Spleen (tissue), 11 donors: ENCODE measurements around the gene PTPRT. TPM values are rescaled to one million over a fixed set of nuclear protein-coding genes. Genes with fewer than 3 reads are reported as not detected.
A peak's percentile ranks its signal among the peaks of the same experiment; 100 is the strongest.

Experiments used
- DNase-seq: peaks from one replicate; pipeline ENCODE4 v3.0.0-alpha.2; 2020
- H3K27ac ChIP-seq, 8 donors: fragments of 200-600 bp; sonication (generic) in 7 of 8; 1 replicate in 4 of 8; 2 replicates in 4 of 8; pipeline versions ENCODE4 v1.5.0 to v1.8.0; 2016 to 2021; ENCODE audit warnings: inconsistent platforms in 4 of 8, mild to moderate bottlenecking in 4 of 8, moderate library complexity in 1 of 8
- H3K27me3 ChIP-seq, 7 donors: fragments of 200-600 bp; sonication (generic) in 6 of 7; replicated peaks in 1 of 7; 1 replicate in 4 of 7; 2 replicates in 3 of 7; pipeline versions ENCODE4 v1.5.0 to v1.8.0; 2016 to 2021; ENCODE audit warnings: inconsistent platforms in 3 of 7, mild to moderate bottlenecking in 1 of 7
- H3K36me3 ChIP-seq, 6 donors: fragments of 200-600 bp; sonication (generic) in 5 of 6; 1 replicate in 4 of 6; 2 replicates in 2 of 6; pipeline versions ENCODE4 v1.5.0 to v1.8.0; 2016 to 2021; ENCODE audit warnings: inconsistent platforms in 2 of 6
- H3K4me1 ChIP-seq, 6 donors: fragments of 200-600 bp; sonication (generic) in 5 of 6; 1 replicate in 3 of 6; 2 replicates in 3 of 6; pipeline versions ENCODE4 v1.5.0 to v1.8.0; 2016 to 2021; ENCODE audit warnings: inconsistent platforms in 3 of 6
- H3K4me3 ChIP-seq, 8 donors: fragments of 200-600 bp; sonication (generic) in 7 of 8; 1 replicate in 4 of 8; 2 replicates in 4 of 8; pipeline versions ENCODE4 v1.5.0 to v1.8.0; 2016 to 2021; ENCODE audit warnings: inconsistent platforms in 4 of 8, mild to moderate bottlenecking in 4 of 8, moderate library complexity in 2 of 8
- H3K9me3 ChIP-seq, 8 donors: fragments of 200-600 bp; sonication (generic) in 7 of 8; 1 replicate in 4 of 8; 2 replicates in 4 of 8; pipeline versions ENCODE4 v1.5.0 to v1.8.0; 2016 to 2021; ENCODE audit warnings: inconsistent platforms in 4 of 8
- POLR2A ChIP-seq, 3 donors: fragments of 450-650 bp; IDR thresholded peaks; one replicate each; pipeline ENCODE4 v1.5.1; 2017; ENCODE audit warnings: antibody characterized with exemption in 3 of 3, mild to moderate bottlenecking in 1 of 3
- POLR2AphosphoS5 ChIP-seq, 3 donors: sonication (generic); formaldehyde crosslinking; IDR thresholded peaks; one replicate each; pipeline ENCODE4 v1.5.1; 2017; ENCODE audit warnings: antibody characterized with exemption in 3 of 3
- WGBS, 5 donors: extraction: QIAGEN DNeasy Blood & Tissue Kit in 3 of 5; methylation state at CpG; one replicate each; pipeline versions ENCODE4 v1.1.5 to v1.1.7; 2013 to 2018; 5-methylcytosine and 5-hydroxymethylcytosine counted together
- intact Hi-C: fragments of 100-400 bp; cut with DNase I; formaldehyde crosslinking; loops from one replicate; pipeline ENCODE4 v1.15.0; 2023; ENCODE audit warnings: low total_unique reads
- polyA plus RNA-seq, 3 donors: library from polyadenylated mRNA; stranded (reverse); fragments of 200-250 nt; gene quantifications; one replicate each; pipeline ENCODE4 v1.2.1, GENCODE V29; 2013
- total RNA-seq, 7 donors: library from RNA; depleted of rRNA in 3 of 7; stranded (reverse); fragments of >200 nt in 3 of 7; fragmentation: NEBNext Ultra II Directional in 4 of 7; extraction: Animal tissue kit (Norgen Biotek cat#: 25700) in 4 of 7; gene quantifications; one replicate each; pipeline versions ENCODE4 v1.1.0 to v1.2.1, GENCODE V29; 2016 to 2021
- TF ChIP-seq, protein P1 (sequence below), 11 experiments: fragments of 200-600 bp in 7 of 11; fragments of 450-650 bp in 4 of 11; sonication (generic) in 4 of 11; IDR thresholded peaks in 8 of 11; conservative IDR thresholded peaks in 3 of 11; 1 replicate in 7 of 11; 2 replicates in 4 of 11; pipeline versions ENCODE4 v1.4.0 to v1.8.0; 2016 to 2021; ENCODE audit warnings: antibody characterized with exemption in 11 of 11, inconsistent platforms in 4 of 11, mild to moderate bottlenecking in 1 of 11
- donor health status: healthy with polysubstance abuse.
- donor health status: DM: no; HTN: no; CAD: no; lungs with moderate emphysema.
- donor health status: DM: no; HTN: no; CAD: no.
- donor health status: Bipolar disorder and iron deficiency.
- donor health status: healthy.
- donor health status: DM: no; HTN: no; CAD: no.
- donor health status: DM: yes; HTN: yes; CAD: no.

Gene PTPRT
- total and polyA plus RNA-seq, 10 donors: 0.02 to 4.7 (median 1.2) TPM

DNA sequence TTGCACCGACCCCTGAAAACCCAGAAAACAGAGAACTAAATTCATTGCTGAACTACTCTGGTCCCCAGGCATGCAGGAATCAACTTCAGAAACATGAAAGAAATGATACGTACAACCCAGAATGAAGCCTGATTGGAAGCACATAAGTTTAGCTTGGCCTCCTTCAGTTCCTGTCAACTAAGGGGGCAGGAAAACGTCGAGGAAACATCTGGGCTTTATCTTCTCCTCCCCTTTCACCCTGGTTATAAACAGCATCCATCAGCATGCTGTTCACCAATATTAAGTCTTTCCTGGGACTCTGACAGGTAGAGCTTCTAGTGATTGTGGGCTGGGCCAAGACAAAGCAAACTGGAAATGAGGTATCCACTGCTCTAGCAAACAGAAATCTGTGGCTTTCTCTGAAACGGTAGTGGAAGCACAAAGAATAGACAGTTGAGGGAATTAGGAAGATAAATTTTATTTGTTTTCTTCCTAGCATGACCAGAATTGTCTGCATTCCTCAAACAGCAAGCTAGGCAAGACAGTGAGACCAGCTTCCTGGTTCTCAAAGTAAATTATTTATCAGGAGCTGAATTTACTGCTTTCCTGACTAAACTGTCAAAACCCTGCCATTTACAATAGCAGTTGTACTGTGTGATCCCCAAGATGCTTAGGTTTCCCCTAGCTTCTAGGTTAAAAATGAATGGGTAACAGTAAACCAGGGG lies 134.4 kb downstream of the PTPRT start:
- no peaks in the 10 kb centered on the region for H3K4me1 ChIP-seq
- H3K4me3 ChIP-seq: no peak overlapping the region
- 12 to 21% (median 17%) methylated on average over 5 of the region's 5 CpGs for WGBS, 5 donors
- TF ChIP-seq, protein P1, sequence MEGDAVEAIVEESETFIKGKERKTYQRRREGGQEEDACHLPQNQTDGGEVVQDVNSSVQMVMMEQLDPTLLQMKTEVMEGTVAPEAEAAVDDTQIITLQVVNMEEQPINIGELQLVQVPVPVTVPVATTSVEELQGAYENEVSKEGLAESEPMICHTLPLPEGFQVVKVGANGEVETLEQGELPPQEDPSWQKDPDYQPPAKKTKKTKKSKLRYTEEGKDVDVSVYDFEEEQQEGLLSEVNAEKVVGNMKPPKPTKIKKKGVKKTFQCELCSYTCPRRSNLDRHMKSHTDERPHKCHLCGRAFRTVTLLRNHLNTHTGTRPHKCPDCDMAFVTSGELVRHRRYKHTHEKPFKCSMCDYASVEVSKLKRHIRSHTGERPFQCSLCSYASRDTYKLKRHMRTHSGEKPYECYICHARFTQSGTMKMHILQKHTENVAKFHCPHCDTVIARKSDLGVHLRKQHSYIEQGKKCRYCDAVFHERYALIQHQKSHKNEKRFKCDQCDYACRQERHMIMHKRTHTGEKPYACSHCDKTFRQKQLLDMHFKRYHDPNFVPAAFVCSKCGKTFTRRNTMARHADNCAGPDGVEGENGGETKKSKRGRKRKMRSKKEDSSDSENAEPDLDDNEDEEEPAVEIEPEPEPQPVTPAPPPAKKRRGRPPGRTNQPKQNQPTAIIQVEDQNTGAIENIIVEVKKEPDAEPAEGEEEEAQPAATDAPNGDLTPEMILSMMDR (IDR thresholded peaks at IDR 0.05 in 8 of 11, conservative IDR thresholded peaks at IDR 0.05 in 3 of 11): no peak
- TF ChIP-seq POLR2AphosphoS5 (IDR thresholded peaks at IDR 0.05) (peak in 1 of 3 donors; percentile 57), POLR2A (IDR thresholded peaks at IDR 0.05) (no peak)
- H3K36me3 ChIP-seq: no peaks in the 10 kb centered on the region
- intact Hi-C loops: no loop called here
- H3K27me3 ChIP-seq: no peaks in the 10 kb centered on the region
- no peak for DNase-seq
- H3K9me3 ChIP-seq: no peaks in the 10 kb centered on the region
- H3K27ac ChIP-seq: peak overlapping the region in 3 of 8 donors; percentile 6 to 41 (median 27)

DNA sequence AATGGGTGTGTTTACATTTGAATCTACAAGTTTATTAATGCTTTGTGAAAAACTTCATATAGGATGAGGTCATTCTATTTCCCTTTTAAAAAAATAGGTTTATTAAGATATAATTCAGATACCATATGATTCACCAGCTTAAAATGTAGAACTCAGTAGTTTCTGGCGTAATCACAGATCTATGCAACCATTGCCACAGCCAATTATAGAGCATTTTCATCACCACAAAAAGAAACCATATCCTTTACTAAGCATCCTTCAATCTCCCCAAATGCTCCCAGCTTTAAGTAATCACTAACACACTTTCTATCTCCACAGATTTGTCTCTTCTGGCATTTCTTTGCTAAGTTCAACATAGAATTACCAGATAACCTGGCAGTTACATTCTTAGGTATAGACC lies 137.2 kb downstream of the PTPRT start:
- Histone ChIP-seq H3K4me1 (no peaks in the 10 kb centered on the region), H3K4me3 (no peak overlapping the region), H3K27me3 (no peaks in the 10 kb centered on the region), H3K9me3 (no peaks in the 10 kb centered on the region), H3K36me3 (no peaks in the 10 kb centered on the region), H3K27ac (no peak overlapping the region)
- intact Hi-C loops: no loop called here
- WGBS, 5 donors: 48 to 86% (median 71%) methylated on average over 1 of the region's 1 CpG
- DNase-seq: no peak
- TF ChIP-seq POLR2AphosphoS5 (IDR thresholded peaks at IDR 0.05) (no peak), POLR2A (IDR thresholded peaks at IDR 0.05) (no peak)
- TF ChIP-seq, protein P1 (IDR thresholded peaks at IDR 0.05 in 8 of 11, conservative IDR thresholded peaks at IDR 0.05 in 3 of 11): no peak

DNA sequence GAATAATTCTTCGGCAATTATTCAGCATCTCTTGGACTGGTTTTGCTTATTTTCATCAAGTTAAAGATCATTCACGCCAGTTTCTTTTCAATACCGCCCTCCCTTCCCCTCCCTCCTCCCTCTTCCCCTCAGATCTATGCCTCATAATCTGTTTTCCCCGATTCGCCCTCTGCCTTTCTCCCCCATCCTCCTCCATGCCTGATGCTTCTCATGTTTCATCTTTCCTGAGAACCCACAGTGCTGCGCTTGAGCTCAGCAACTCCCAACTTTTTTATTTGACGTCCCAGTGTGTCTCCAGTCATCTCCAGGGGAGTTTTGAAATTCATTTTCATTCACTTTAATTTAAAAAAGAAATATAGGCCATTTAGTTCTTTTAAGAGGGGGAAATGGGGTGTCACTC lies 142.7 kb downstream of the PTPRT start:
- no peaks in the 10 kb centered on the region for H3K4me1 ChIP-seq
- peaks cover 0 to 7% (median 0%) of the 10 kb centered on the region in 8 donors for H3K9me3 ChIP-seq
- no peak for TF ChIP-seq POLR2AphosphoS5 (IDR thresholded peaks at IDR 0.05)
- TF ChIP-seq, protein P1 (IDR thresholded peaks at IDR 0.05 in 8 of 11, conservative IDR thresholded peaks at IDR 0.05 in 3 of 11): no peak
- TF ChIP-seq POLR2A (IDR thresholded peaks at IDR 0.05): no peak
- peaks cover 0 to 5% (median 0%) of the 10 kb centered on the region in 7 donors for H3K27me3 ChIP-seq
- H3K4me3 ChIP-seq: no peak overlapping the region
- H3K27ac ChIP-seq: no peak overlapping the region
- intact Hi-C loops: no loop called here
- WGBS, 5 donors: 45 to 53% (median 50%) methylated on average over 7 of the region's 7 CpGs
- DNase-seq: no peak
- H3K36me3 ChIP-seq: no peaks in the 10 kb centered on the region

DNA sequence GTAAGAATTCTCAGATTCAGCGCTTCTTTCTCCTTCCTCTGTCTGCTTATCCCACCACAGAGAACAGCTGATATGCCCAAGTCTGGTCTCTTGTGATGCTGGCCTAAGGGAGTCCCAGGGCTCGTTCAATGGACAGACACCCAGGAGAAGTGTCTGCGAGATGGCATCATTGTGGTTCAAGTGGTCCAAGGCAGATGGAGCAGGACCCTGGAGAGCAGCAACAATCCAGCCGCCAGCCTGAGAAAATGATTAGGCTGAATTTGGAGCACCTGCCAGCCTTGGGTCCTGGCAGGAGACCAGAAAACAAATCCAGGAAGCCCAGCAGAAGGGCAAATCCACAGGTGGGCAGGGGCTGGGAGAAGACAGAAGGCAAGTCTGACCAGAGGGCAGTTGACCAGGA lies 145.8 kb downstream of the PTPRT start:
- WGBS, 5 donors: 51 to 63% (median 57%) methylated on average over 4 of the region's 4 CpGs
- intact Hi-C loops: no loop called here
- DNase-seq: no peak
- H3K4me3 ChIP-seq: no peak overlapping the region
- H3K27ac ChIP-seq: no peak overlapping the region
- H3K36me3 ChIP-seq: no peaks in the 10 kb centered on the region
- peaks cover 0 to 5% (median 0%) of the 10 kb centered on the region in 7 donors for H3K27me3 ChIP-seq
- peaks cover 0 to 7% (median 0%) of the 10 kb centered on the region in 8 donors for H3K9me3 ChIP-seq
- no peaks in the 10 kb centered on the region for H3K4me1 ChIP-seq
- TF ChIP-seq POLR2AphosphoS5 (IDR thresholded peaks at IDR 0.05): no peak
- TF ChIP-seq POLR2A (IDR thresholded peaks at IDR 0.05): no peak
- TF ChIP-seq, protein P1 (IDR thresholded peaks at IDR 0.05 in 8 of 11, conservative IDR thresholded peaks at IDR 0.05 in 3 of 11): no peak
